ENCODE results near the gene EHD4.
A peak's percentile ranks its signal among the peaks of the same experiment; 100 is the strongest.

The EHD4 gene

GRCh38 chr15:41877631-41878354 lies 94.6 kb downstream of the EHD4 start:
- DNase-seq = no peak

DNA sequence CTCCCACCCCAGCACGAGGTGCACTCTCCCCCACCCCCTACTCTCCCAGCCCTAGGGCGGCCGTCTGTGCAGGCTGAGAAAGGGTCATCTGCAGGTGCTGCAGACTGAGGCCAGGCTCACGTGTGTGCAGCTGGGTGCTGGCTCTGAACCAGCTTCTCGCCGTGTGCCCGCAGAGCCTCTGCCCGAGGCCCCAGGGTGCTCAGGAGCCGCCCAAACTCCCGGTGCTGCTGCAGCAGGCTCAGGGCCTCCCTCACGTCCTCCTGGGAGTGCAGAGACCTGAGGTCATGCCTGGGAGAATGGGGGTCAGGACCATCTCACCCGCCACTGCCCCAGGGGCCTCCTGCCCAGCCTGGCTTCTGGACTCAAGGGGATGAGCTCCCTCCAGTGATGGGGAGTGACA lies 95.7 kb downstream of the EHD4 start:
- no peak for DNase-seq

GRCh38 chr15:41876007-41876406 lies 96.3 kb downstream of the EHD4 start:
- DNase-seq = no peak

DNA sequence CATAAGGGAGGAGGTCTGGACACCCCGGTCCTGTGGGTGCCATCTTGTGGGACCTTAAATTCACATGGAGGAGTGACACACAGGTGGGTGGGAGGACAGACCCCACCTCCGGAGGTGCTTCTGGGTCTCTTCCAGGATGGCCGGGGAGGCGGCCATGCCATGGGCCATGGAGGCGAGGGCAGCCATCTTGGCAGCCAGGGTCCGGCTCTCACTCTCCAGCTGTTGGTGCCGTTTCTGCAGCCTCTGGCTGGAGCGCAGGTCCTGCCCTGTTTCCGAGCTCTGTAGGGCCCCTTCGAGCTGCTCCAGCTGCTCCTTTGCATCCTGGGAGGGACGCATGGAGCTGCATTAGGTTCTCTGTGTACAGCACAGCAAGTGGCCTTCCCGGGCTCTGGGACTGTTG lies 97.6 kb downstream of the EHD4 start:
- DNase-seq = no peak

DNA sequence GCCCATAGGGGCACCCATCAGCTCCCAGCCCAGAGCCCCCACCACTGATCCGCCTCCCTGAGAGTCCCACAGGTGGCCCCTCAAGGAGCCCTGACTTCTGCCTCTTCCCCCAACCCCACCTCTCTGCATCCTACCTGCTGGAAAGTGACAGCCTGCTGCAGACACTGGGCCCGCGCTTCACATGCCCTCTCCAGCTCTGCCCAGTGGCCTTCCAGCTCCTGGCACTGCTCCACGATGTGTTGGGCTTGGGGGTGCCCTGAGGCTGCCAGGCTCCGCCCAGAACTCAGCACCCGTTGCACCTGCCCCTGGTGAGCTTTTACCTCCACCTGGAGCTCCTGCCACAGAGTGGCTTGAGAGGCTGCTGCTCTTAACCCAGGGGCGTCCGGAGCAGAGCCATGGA lies 98.6 kb downstream of the EHD4 start:
- DNase-seq = no peak

- no peak for DNase-seq
These were observed 100.1 kb downstream of the EHD4 start for GRCh38 chr15:41872166-41872747.

GRCh38 chr15:41871175-41871905 lies 101.0 kb downstream of the EHD4 start:
- no peak for DNase-seq

DNA sequence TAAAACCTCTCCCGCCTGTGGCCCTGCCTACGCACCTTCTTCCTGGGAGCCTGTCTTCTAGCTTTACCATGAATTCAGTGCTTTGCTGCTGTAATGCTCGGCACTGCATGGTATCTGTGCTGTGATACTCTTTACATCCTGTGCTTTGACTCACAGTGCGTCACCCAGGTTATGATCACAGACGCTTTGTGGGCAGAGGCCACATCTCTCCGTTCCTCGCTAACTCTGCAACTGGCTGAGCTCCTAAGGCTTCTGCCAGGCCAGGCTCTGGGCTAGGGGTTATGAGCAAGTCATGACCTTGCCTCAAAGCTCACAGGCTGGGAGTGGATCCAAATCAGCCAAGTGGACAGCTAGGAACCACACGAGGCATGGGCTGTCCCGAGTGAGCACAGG lies 101.7 kb downstream of the EHD4 start:
- no peak for DNase-seq

DNA sequence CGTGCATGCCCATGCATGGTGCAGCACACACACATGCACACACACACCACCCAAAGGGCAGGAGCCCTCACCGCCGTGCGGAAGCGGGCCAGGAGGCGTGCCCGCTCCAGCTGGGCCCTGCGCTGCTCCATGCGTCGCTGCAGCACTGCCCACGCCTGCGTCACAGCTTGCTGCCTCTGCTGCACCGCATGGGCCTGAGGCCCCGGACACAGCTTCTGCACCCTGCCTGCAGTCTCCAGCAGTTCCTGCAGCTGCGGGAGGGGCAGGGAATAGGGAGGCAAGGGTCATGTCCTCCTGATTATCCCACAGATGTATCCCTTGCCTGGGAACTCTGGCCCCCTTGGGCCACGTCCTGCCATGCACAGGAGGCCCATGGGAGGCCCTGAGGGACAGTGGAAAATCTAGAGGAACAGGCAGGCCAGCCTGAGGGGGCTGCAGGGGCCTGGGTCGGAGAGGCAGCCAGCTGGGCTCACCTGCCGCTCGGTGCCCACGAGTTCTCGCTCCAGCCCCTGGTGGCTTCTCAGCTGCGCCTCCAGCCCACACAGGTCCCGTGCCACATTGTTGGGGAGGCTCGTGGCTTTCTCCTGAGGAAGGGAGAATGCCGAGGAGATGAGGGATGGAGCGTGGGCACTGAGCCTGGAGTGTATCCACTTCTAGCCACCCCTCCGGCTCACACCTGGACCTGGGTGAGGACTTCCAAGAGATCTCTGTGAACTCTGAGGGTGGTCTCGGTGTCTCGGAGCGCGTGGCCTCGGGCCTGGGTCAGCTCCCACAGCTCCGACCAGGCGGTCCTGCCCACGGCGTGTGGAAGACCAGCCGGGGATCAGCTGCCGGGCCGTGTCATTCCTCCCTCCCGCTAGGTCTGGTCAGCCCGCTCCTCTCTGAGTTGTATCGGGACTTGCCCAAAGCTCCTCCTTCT lies 102.3 kb downstream of the EHD4 start:
- DNase-seq = no peak

DNA sequence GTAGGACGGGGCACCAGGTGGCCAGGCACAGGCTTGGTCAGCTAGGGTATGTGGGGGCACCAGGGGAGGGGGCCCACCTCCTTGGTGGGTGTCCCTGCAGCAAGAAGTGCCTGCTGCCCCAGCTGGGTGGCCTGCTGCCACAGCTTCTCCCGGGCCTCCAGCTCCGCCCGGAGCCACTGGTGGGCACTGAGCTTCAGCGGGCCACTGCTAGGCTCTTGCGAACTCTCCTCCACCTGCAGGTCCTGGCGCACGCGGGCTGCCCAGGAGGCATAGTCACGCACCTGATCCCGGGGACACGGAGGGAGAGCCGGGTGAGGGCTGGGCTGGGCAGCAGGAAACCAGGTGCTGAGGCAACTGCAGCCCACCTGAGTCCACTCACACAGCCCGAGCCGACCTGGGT lies 104.0 kb downstream of the EHD4 start:
- no peak for DNase-seq

- DNase-seq = no peak
These were observed 105.3 kb downstream of the EHD4 start for GRCh38 chr15:41866872-41867579.

GRCh38 chr15:41866263-41866703 lies 106.1 kb downstream of the EHD4 start:
- no peak for DNase-seq

DNA sequence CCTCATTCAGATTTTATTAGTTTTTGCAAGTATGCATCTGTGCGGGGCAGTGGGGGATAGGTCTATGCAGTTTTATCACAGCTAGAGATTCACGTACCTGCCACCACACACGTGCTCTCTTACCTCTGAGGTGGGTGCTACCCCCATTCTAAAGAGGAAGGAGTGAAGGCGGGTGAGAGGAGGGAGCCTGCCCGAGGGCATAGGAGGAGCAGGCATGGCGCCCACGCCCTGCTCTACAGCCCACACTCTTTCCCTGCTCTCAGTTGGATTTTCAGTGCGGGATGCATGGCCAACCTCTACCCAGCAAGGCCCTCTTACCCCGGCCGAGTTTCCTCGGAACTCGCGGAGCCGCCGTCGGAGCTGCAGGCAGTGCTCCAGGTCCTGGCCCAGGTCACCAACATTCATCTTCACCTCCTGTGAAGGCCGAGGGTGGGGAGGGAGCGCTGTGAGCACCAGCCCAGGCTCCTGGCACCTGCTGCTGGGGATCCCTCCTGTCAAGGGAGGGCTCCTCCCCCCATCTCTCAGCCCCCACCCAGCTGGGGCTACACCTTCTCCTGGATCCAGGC lies 106.8 kb downstream of the EHD4 start:
- no peak for DNase-seq

DNA sequence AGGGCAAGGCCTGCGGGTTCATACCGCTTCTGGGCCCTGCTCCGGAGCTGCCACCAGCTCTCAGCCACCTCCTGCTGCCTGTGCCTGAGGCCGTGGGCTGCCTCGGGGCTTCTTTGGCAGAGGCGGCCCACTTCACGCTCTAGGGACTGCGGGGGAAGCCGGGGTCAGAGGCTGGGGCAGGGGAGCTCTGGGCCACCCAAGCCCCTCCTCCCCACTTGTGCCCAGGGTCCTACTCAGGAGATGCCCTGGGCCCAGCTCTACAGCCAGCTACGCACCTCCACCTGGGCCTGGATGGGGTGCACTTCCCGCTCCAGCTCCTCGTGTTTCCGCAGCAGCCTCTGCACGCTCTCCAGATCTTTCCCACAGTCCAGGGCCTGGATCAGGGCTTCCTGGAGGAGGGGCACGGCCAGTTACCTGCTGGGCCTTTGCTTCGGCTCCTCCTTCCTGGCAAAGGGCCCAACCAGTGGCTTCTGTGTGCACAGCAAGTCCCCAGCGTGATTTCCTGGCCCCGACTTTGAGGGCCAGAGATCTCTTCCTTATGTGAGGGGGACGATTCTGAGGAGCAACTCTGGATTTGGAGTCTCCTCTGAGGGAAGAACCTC lies 109.7 kb downstream of the EHD4 start:
- DNase-seq = no peak

DNA sequence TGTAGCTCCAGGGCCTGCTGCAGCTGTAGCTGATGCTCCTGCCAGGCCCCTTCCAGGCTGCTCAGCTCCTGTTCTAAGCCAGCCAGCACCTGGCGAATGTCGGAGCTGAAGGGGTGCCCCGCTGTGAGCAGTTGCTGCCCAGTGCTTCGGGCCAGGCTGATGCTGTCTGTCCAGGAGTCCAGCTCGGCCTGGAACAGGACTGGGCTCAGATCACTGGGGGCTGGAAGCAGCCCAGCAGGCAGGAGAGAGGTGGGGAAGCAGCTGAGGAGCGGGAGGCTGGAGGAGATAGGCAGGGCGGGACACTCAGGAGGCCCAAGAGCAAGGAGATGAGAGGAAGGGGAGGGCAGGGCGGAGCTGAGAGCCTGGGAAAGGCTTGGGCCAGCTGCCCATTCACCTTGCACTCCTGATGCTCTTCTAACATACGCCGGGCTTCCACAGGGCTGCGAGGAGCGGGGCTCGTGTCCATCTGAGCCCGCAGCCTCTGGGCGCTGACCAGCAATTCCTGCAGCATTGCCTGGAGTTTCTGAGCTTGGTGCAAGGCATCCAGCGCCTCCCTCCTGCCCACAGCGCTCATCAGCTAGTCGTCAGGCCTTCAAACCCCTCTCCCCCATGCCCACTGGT lies 110.5 kb downstream of the EHD4 start:
- no peak for DNase-seq

- DNase-seq = peak; percentile 59 to 82 (median 76)
These were observed 112.1 kb downstream of the EHD4 start for GRCh38 chr15:41860049-41860828.

DNA sequence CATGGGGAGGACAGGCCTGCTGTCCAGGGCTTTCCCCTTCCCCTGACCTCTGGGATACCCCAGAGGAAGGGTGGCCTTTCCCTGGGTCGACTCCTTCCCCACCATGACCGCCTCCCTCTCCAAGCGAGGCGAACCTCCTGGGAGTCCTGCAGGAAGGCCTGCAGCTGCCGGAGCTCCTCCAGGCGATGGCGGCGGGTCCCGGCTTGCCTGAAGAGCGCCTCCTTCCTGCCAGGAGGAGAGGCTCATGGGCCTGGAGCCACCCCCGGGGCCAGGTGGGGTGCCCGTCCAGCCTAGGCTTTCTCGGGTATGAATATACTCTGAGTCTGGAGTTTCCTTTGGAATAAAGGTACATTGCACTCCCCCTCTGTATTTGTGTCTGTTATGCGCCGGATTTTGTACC lies 113.6 kb downstream of the EHD4 start:
- DNase-seq = no peak

GRCh38 chr15:41857316-41857715 lies 115.0 kb downstream of the EHD4 start:
- DNase-seq = no peak

DNA sequence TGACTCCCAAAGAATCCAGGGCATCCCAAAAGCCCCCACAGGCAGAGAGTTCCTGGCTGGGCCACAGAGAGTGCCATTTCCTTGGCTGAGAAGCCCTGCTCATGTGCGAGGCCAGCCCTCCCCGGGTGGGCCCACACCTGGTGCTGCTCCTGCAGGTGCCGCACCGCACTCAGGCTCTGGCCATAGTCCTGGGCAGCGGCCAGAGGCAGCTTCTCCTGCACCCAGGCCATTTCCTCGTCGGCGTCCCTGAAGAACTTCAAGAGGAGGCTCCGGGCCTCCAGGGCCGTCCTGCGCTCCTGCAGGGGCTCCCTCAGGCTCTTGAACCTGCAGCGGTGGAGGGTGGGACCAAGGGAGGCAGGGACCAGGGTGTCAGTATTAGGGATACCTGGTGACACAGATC lies 115.6 kb downstream of the EHD4 start:
- no peak for DNase-seq

- DNase-seq = no peak
These were observed 116.1 kb downstream of the EHD4 start for GRCh38 chr15:41856262-41856661.

All from suppressor macrophage (primary cell).